CD4-positive, alpha-beta T cell (primary cell): ENCODE results near the gene ARHGEF6. TPM values are rescaled to one million over a fixed set of nuclear protein-coding genes. Genes with fewer than 3 reads are reported as not detected.

Experiments used
- ATAC-seq: fragments of 200-7000 bp; cut with Tn5 transposase; one replicate; pipeline ENCODE4 v1.10.0; 2022; ENCODE audit warnings: mild to moderate bottlenecking; ENCODE audit not compliant: poor library complexity
- CTCF ChIA-PET: fragments of 350-600 bp; sonication (Branson Sonifier 250); formaldehyde crosslinking; loops from one replicate; lab custom pipeline; 2021; ENCODE audit warnings: antibody characterized with exemption, inconsistent platforms; lab: Charles Lee
- POLR2A ChIA-PET: fragments of 350-600 bp; sonication (Branson Sonifier 250); formaldehyde crosslinking; loops from one replicate; lab custom pipeline; 2021; ENCODE audit warnings: antibody characterized with exemption, inconsistent platforms; lab: Charles Lee
- DNase-seq, 14 experiments: peaks; one replicate each; pipeline ENCODE4 v3.0.0-alpha.2; 2013 to 2020; ENCODE audit warnings: mixed read lengths in 2 of 14
- H3K27ac ChIP-seq, 2 donors: one replicate each; pipeline versions ENCODE4 v1.5.1 to v1.7.0; 2013; ENCODE audit warnings: low read length in 2 of 2, low read depth in 1 of 2, mild to moderate bottlenecking in 1 of 2
- H3K27me3 ChIP-seq, 2 experiments: 1 replicate in 1 of 2; 2 replicates in 1 of 2; pipeline versions ENCODE4 v1.6.1 to v1.7.0; 2013; ENCODE audit warnings: low read length in 2 of 2, control low read depth in 1 of 2, mild to moderate bottlenecking in 1 of 2, moderate library complexity in 1 of 2; ENCODE audit not compliant: insufficient read depth in 2 of 2, control insufficient read depth in 1 of 2
- H3K36me3 ChIP-seq: one replicate; pipeline ENCODE4 v1.6.1; 2013; ENCODE audit warnings: low read length, control low read depth; ENCODE audit not compliant: insufficient read depth
- H3K4me1 ChIP-seq: one replicate; pipeline ENCODE4 v1.6.1; 2013; ENCODE audit warnings: low read length, control low read depth; ENCODE audit not compliant: insufficient read depth
- H3K4me3 ChIP-seq: one replicate; pipeline ENCODE4 v1.5.1; 2013; ENCODE audit warnings: mild to moderate bottlenecking, low read length, moderate library complexity
- H3K9me3 ChIP-seq, 2 experiments: 1 replicate in 1 of 2; 2 replicates in 1 of 2; pipeline versions ENCODE4 v1.6.1 to v1.7.0; 2013; ENCODE audit warnings: low read length in 2 of 2, mild to moderate bottlenecking in 2 of 2, control low read depth in 1 of 2, moderate library complexity in 1 of 2; ENCODE audit not compliant: control insufficient read depth in 1 of 2, insufficient read depth in 1 of 2
- H3K27ac Mint-ChIP-seq: one replicate; pipeline ENCODE4 v1.8.0; 2020; ENCODE audit warnings: mixed read lengths
- H3K27me3 Mint-ChIP-seq: one replicate; pipeline ENCODE4 v1.8.0; 2021; ENCODE audit warnings: mixed read lengths
- H3K36me3 Mint-ChIP-seq: one replicate; pipeline ENCODE4 v1.8.0; 2021; ENCODE audit warnings: low read depth, mixed read lengths
- H3K4me1 Mint-ChIP-seq: one replicate; pipeline ENCODE4 v1.8.0; 2021; ENCODE audit warnings: low read depth, mixed read lengths
- H3K4me3 Mint-ChIP-seq: one replicate; pipeline ENCODE4 v1.8.0; 2020; ENCODE audit warnings: mild to moderate bottlenecking, mixed read lengths
- H3K9me3 Mint-ChIP-seq: one replicate; pipeline ENCODE4 v1.8.0; 2020; ENCODE audit warnings: mixed read lengths
- intact Hi-C, 2 experiments: fragments of 100-400 bp; cut with DNase I in 1 of 2; cut with micrococcal nuclease in 1 of 2; formaldehyde crosslinking; loops; one replicate each; pipeline versions ENCODE4 v1.15.1 to v1.9.0; 2023 to 2025; cut with DNase I, micrococcal nuclease
- total RNA-seq, 174 experiments: library from RNA in 2 of 174; stranded (reverse) in 2 of 174; gene quantifications; one replicate each; pipeline ENCODE4 v1.2.3 and lab custom pipeline; 2021 to 2026
- TF ChIP-seq, protein P1 (sequence below): fragments of 200-600 bp; IDR thresholded peaks from one replicate; pipeline ENCODE4 v1.8.0; 2022; ENCODE audit warnings: antibody characterized with exemption, mild to moderate bottlenecking

ARHGEF6 gene
- total RNA-seq, 2 experiments from 2014 or later, result 43.3 to 45.3 TPM

DNA sequence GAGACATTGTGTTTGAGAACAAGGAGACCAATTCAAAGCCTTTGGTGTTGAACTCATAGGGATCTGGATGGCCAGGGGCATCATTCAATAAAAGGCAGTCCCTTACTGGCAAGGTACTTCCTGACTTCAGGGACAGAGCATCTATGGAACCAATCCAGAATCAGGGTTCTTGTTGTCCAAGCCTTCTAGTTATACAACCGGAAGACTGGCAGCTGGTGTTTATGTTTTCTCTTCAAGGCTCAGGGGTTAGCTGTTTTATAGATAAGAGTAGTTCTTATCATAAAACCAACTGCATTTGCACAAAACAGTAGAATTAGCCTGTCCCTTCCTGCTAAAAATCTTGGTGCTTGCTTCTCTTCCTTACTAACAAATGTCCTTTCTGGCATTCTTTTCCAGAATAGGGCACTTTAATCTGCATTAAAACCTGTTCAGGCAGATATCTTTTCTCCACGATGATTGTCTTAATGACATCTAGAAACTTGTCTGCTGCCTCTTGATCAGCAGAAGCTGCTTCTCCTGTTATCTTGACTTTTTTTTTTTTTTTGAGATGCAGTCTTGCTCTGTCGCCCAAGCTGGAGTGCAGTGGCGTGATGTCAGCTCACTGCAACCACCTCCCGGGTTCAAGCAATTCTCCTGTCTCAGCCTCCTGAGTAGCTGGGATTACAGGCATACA, 38.4 kb upstream of the ARHGEF6 start:
- Mint-ChIP-seq H3K9me3 (no peaks in the 10 kb centered on the region), H3K4me3 (no peak overlapping the region), H3K27ac (no peak overlapping the region), H3K4me1 (no peaks in the 10 kb centered on the region), H3K27me3 (no peaks in the 10 kb centered on the region), H3K36me3 (peaks cover 8% of the 10 kb centered on the region)
- ChIA-PET CTCF (interaction anchor here (0.7 kb wide), 1 partner anchor 281 kb away, joined by 3 read pairs; no protein-coding TSS in a partner anchor), POLR2A (no interaction called here)
- Histone ChIP-seq H3K27ac (no peak overlapping the region), H3K4me1 (no peaks in the 10 kb centered on the region), H3K27me3 (no peaks in the 10 kb centered on the region), H3K36me3 (no peaks in the 10 kb centered on the region), H3K4me3 (no peak overlapping the region), H3K9me3 (no peaks in the 10 kb centered on the region)
- TF ChIP-seq, protein P1, sequence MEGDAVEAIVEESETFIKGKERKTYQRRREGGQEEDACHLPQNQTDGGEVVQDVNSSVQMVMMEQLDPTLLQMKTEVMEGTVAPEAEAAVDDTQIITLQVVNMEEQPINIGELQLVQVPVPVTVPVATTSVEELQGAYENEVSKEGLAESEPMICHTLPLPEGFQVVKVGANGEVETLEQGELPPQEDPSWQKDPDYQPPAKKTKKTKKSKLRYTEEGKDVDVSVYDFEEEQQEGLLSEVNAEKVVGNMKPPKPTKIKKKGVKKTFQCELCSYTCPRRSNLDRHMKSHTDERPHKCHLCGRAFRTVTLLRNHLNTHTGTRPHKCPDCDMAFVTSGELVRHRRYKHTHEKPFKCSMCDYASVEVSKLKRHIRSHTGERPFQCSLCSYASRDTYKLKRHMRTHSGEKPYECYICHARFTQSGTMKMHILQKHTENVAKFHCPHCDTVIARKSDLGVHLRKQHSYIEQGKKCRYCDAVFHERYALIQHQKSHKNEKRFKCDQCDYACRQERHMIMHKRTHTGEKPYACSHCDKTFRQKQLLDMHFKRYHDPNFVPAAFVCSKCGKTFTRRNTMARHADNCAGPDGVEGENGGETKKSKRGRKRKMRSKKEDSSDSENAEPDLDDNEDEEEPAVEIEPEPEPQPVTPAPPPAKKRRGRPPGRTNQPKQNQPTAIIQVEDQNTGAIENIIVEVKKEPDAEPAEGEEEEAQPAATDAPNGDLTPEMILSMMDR, result no peak
- DNase-seq (no peak), ATAC-seq (no peak)
- intact Hi-C loops, result no loop called here

DNA sequence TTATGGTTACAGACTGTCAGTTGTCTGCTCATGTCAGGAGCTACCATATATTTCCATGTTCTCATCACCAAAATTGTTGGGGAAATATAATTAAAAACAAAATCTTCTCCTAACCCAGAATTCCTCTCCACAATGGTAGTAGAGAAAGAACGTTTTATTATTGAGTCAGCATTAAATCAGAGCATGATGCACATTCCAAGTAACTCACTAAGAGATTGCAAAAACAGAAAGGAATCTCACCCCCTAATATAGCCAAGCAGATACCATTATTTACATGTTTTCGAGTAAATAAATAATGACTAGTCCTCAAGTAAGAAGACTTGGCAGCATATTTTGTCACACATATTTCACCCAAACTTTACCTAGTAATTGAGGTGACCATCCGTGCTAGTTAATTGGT, 36.2 kb upstream of the ARHGEF6 start:
- no peaks in the 10 kb centered on the region for H3K4me1 Mint-ChIP-seq
- no peaks in the 10 kb centered on the region for H3K9me3 Mint-ChIP-seq
- H3K4me3 Mint-ChIP-seq, result no peak overlapping the region
- intact Hi-C loops, result no loop called here
- H3K27ac ChIP-seq, result no peak overlapping the region
- DNase-seq (no peak), ATAC-seq (no peak)
- no peaks in the 10 kb centered on the region for H3K36me3 ChIP-seq
- no peaks in the 10 kb centered on the region for H3K9me3 ChIP-seq
- H3K4me1 ChIP-seq, result no peaks in the 10 kb centered on the region
- ChIA-PET POLR2A (no interaction called here), CTCF (no interaction called here)
- no peak overlapping the region for H3K4me3 ChIP-seq
- H3K27ac Mint-ChIP-seq, result no peak overlapping the region
- TF ChIP-seq, protein P1, result no peak
- no peaks in the 10 kb centered on the region for H3K27me3 Mint-ChIP-seq
- no peaks in the 10 kb centered on the region for H3K27me3 ChIP-seq
- H3K36me3 Mint-ChIP-seq, result peaks cover 8% of the 10 kb centered on the region

DNA sequence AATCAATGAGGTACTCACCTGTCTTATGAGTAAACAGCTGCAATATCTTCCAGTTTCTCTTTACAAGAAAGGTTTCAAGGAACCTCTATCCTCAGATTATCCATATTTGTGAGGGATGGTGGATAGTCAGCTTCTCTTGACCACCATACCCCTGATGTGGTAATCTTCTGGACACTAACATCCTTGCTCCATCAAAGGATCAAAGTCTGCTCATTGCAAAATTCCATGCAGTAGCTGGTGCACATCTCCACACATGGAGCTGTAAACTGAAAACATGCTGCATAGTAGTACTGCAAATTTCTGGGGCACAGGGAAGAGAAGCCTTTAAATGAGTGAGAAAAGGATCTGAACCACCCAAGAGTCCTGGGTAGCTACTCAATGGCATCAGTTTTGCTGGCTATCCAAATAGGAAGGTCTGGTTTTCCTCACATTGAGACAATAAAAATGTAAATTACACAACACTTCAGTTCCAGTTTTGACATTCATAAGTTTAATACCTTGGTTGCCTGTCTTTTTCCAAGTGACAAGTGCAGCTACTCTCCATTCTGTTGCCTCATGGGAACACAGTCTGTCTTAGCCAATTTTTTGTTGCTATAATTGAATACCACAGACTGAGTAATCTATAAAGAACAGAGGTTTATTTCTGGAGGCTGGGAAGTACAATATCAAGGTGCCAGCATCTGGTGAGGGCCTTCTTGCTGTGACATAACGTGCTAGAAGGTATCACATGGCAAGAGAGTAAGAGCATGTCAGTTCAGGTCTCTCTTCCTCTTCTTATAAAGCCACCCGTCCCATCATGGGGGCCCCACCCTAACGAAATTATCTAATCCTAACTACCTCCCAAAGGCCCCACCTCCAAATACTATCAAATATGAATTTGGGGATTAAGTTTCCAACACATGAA, 34.4 kb upstream of the ARHGEF6 start:
- Mint-ChIP-seq H3K36me3 (peaks cover 8% of the 10 kb centered on the region), H3K9me3 (no peaks in the 10 kb centered on the region), H3K27me3 (no peaks in the 10 kb centered on the region), H3K4me1 (peaks cover 7% of the 10 kb centered on the region), H3K27ac (no peak overlapping the region), H3K4me3 (no peak overlapping the region)
- TF ChIP-seq, protein P1, result no peak
- ChIA-PET CTCF (no interaction called here), POLR2A (no interaction called here)
- Histone ChIP-seq H3K36me3 (no peaks in the 10 kb centered on the region), H3K27ac (no peak overlapping the region), H3K27me3 (no peaks in the 10 kb centered on the region), H3K4me3 (no peak overlapping the region), H3K4me1 (no peaks in the 10 kb centered on the region), H3K9me3 (no peaks in the 10 kb centered on the region)
- ATAC-seq (no peak), DNase-seq (no peak)
- intact Hi-C loops, result no loop called here
